Measurements from ENCODE around the gene LCT. TPM values are rescaled to one million over a fixed set of nuclear protein-coding genes. Genes with fewer than 3 reads are reported as not detected.

LCT gene
- total and polyA plus RNA-seq, 4 donors = 0.01 to 0.06 (median 0.02) TPM; not detected in 1

- WGBS, 2 donors = 91 to 97% methylated on average over 1 of the region's 1 CpG
- Histone ChIP-seq H3K36me3 (ENCODE audit: control insufficient read depth in 4 of 4, insufficient read depth in 4 of 4, low read length in 4 of 4) (peaks cover 18 to 45% (median 38%) of the 10 kb centered on the region in 4 donors), H3K9ac (ENCODE audit: insufficient read depth in 1 of 2, low read length in 2 of 2) (no peak overlapping the region), H3K4me3 (no peak overlapping the region), H3K27me3 (ENCODE audit: control insufficient read depth in 3 of 3, insufficient read depth in 3 of 3, low read length in 2 of 3) (no peaks in the 10 kb centered on the region), H3K27ac (ENCODE audit: low read depth in 1 of 2, low read length in 1 of 2) (no peak overlapping the region), H3K4me1 (ENCODE audit: control insufficient read depth in 5 of 5, insufficient read depth in 5 of 5, low read length in 5 of 5) (no peaks in the 10 kb centered on the region), H3K9me3 (ENCODE audit: control insufficient read depth in 4 of 4, insufficient read depth in 3 of 4, low read length in 3 of 4) (peaks cover 0 to 3% (median 0%) of the 10 kb centered on the region in 4 donors)
- DNase-seq (no peak), ATAC-seq (ENCODE audit: insufficient read depth, low FRiP score) (no peak)
- no peak for TF ChIP-seq CTCF (IDR thresholded peaks at IDR 0.05; ENCODE audit: control extremely low read depth, extremely low read depth)
These were observed 74.5 kb downstream of the LCT start for GRCh38 chr2:135762530-135762929.

GRCh38 chr2:135762022-135762421 lies 75.0 kb downstream of the LCT start:
- TF ChIP-seq CTCF (IDR thresholded peaks at IDR 0.05; ENCODE audit: control extremely low read depth, extremely low read depth) = no peak
- no peak overlapping the region for H3K27ac ChIP-seq (ENCODE audit: low read depth in 1 of 2, low read length in 1 of 2)
- ATAC-seq (ENCODE audit: insufficient read depth, low FRiP score) = no peak
- peaks cover 17 to 51% (median 40%) of the 10 kb centered on the region in 4 donors for H3K36me3 ChIP-seq (ENCODE audit: control insufficient read depth in 4 of 4, insufficient read depth in 4 of 4, low read length in 4 of 4)
- no peak for DNase-seq
- no peaks in the 10 kb centered on the region for H3K27me3 ChIP-seq (ENCODE audit: control insufficient read depth in 3 of 3, insufficient read depth in 3 of 3, low read length in 2 of 3)
- no peak overlapping the region for H3K9ac ChIP-seq (ENCODE audit: insufficient read depth in 1 of 2, low read length in 2 of 2)
- no peaks in the 10 kb centered on the region for H3K4me1 ChIP-seq (ENCODE audit: control insufficient read depth in 5 of 5, insufficient read depth in 5 of 5, low read length in 5 of 5)
- H3K4me3 ChIP-seq = no peak overlapping the region
- H3K9me3 ChIP-seq (ENCODE audit: control insufficient read depth in 4 of 4, insufficient read depth in 3 of 4, low read length in 3 of 4) = peaks cover 0 to 5% (median 2%) of the 10 kb centered on the region in 4 donors

- H3K9me3 ChIP-seq (ENCODE audit: control insufficient read depth in 4 of 4, insufficient read depth in 3 of 4, low read length in 3 of 4) = peaks cover 0 to 9% (median 6%) of the 10 kb centered on the region in 4 donors
- no peaks in the 10 kb centered on the region for H3K4me1 ChIP-seq (ENCODE audit: control insufficient read depth in 5 of 5, insufficient read depth in 5 of 5, low read length in 5 of 5)
- peaks cover 15 to 64% (median 47%) of the 10 kb centered on the region in 4 donors for H3K36me3 ChIP-seq (ENCODE audit: control insufficient read depth in 4 of 4, insufficient read depth in 4 of 4, low read length in 4 of 4)
- TF ChIP-seq CTCF (IDR thresholded peaks at IDR 0.05; ENCODE audit: control extremely low read depth, extremely low read depth) = no peak
- H3K4me3 ChIP-seq = no peak overlapping the region
- no peak overlapping the region for H3K27ac ChIP-seq (ENCODE audit: low read depth in 1 of 2, low read length in 1 of 2)
- WGBS, 2 donors = 92 to 100% methylated on average over 1 of the region's 1 CpG
- DNase-seq (no peak), ATAC-seq (ENCODE audit: insufficient read depth, low FRiP score) (no peak)
- no peaks in the 10 kb centered on the region for H3K27me3 ChIP-seq (ENCODE audit: control insufficient read depth in 3 of 3, insufficient read depth in 3 of 3, low read length in 2 of 3)
- H3K9ac ChIP-seq (ENCODE audit: insufficient read depth in 1 of 2, low read length in 2 of 2) = no peak overlapping the region
These were observed 80.3 kb downstream of the LCT start for GRCh38 chr2:135756692-135757091.

- Histone ChIP-seq H3K27me3 (ENCODE audit: control insufficient read depth in 3 of 3, insufficient read depth in 3 of 3, low read length in 2 of 3) (no peaks in the 10 kb centered on the region), H3K36me3 (ENCODE audit: control insufficient read depth in 4 of 4, insufficient read depth in 4 of 4, low read length in 4 of 4) (peaks cover 12 to 55% (median 44%) of the 10 kb centered on the region in 4 donors), H3K27ac (ENCODE audit: low read depth in 1 of 2, low read length in 1 of 2) (no peak overlapping the region), H3K4me1 (ENCODE audit: control insufficient read depth in 5 of 5, insufficient read depth in 5 of 5, low read length in 5 of 5) (no peaks in the 10 kb centered on the region), H3K9me3 (ENCODE audit: control insufficient read depth in 4 of 4, insufficient read depth in 3 of 4, low read length in 3 of 4) (peaks cover 0 to 9% (median 6%) of the 10 kb centered on the region in 4 donors), H3K4me3 (no peak overlapping the region), H3K9ac (ENCODE audit: insufficient read depth in 1 of 2, low read length in 2 of 2) (no peak overlapping the region)
- DNase-seq (no peak), ATAC-seq (ENCODE audit: insufficient read depth, low FRiP score) (no peak)
- no peak for TF ChIP-seq CTCF (IDR thresholded peaks at IDR 0.05; ENCODE audit: control extremely low read depth, extremely low read depth)
- 97 to 99% methylated on average over 2 of the region's 2 CpGs for WGBS, 2 donors
These were observed 81.4 kb downstream of the LCT start for GRCh38 chr2:135755573-135755972.
